Keratinocyte (primary cell): ENCODE measurements around the gene ERG. TPM values are rescaled to one million over a fixed set of nuclear protein-coding genes. Genes with fewer than 3 reads are reported as not detected.
A peak's percentile ranks its signal among the peaks of the same experiment; 100 is the strongest.

Source experiments
- DNase-seq: peaks from one replicate; pipeline ENCODE4 v3.0.0-alpha.2; 2011; ENCODE audit warnings: low read depth, missing footprints, low spot score
- FAIRE-seq: peaks from 2 replicates; lab custom pipeline; 2011; peaks lifted over from hg19 to GRCh38; lab: Jason Lieb, UNC
- H2AFZ ChIP-seq: 2 replicates; pipeline ENCODE4 v1.6.0; 2012; ENCODE audit warnings: low read length, control low read depth, inconsistent platforms; ENCODE audit not compliant: control insufficient read depth
- H3K27ac ChIP-seq: 2 replicates; pipeline ENCODE4 v1.5.1; 2011; ENCODE audit warnings: low read length; ENCODE audit not compliant: control insufficient read depth, insufficient read depth
- H3K27me3 ChIP-seq: 3 replicates; pipeline ENCODE4 v1.6.0; 2011; ENCODE audit warnings: low read length; ENCODE audit not compliant: control insufficient read depth, insufficient read depth; ENCODE audit errors: extremely low read depth
- H3K36me3 ChIP-seq, 2 experiments: 2 replicates in 1 of 2; 3 replicates in 1 of 2; pipeline ENCODE4 v1.5.1; 2011; ENCODE audit warnings: low read length in 2 of 2, mild to moderate bottlenecking in 1 of 2; ENCODE audit not compliant: control insufficient read depth in 2 of 2, insufficient read depth in 2 of 2; ENCODE audit errors: extremely low read depth in 1 of 2
- H3K4me1 ChIP-seq: 3 replicates; pipeline ENCODE4 v1.5.1; 2011; ENCODE audit warnings: low read length; ENCODE audit not compliant: control insufficient read depth, insufficient read depth; ENCODE audit errors: extremely low read depth
- H3K4me2 ChIP-seq: 3 replicates; pipeline ENCODE4 v1.6.0; 2011; ENCODE audit warnings: low read depth, low read length; ENCODE audit not compliant: control insufficient read depth, insufficient read depth; ENCODE audit errors: extremely low read depth
- H3K4me3 ChIP-seq, 3 experiments: fragments of 200-600 bp in 1 of 3; sonication (generic) in 1 of 3; 2 replicates in 2 of 3; 3 replicates in 1 of 3; pipeline ENCODE4 v1.5.1; 2011 to 2016; ENCODE audit warnings: low read length in 3 of 3, mild to moderate bottlenecking in 3 of 3, control low read depth in 2 of 3, inconsistent platforms in 1 of 3, low read depth in 1 of 3, mixed read lengths in 1 of 3, mixed run types in 1 of 3, moderate library complexity in 1 of 3; ENCODE audit not compliant: control insufficient read depth in 2 of 3, insufficient read depth in 2 of 3; ENCODE audit errors: extremely low read depth in 1 of 3
- H3K79me2 ChIP-seq: 2 replicates; pipeline ENCODE4 v1.6.0; 2012; ENCODE audit warnings: low read length; ENCODE audit not compliant: control insufficient read depth, insufficient read depth
- H3K9ac ChIP-seq: 3 replicates; pipeline ENCODE4 v1.6.0; 2011; ENCODE audit warnings: low read length; ENCODE audit not compliant: control insufficient read depth, insufficient read depth; ENCODE audit errors: extremely low read depth
- H3K9me1 ChIP-seq: 3 replicates; pipeline ENCODE4 v1.6.0; 2011; ENCODE audit warnings: low read length; ENCODE audit not compliant: control insufficient read depth, insufficient read depth; ENCODE audit errors: extremely low read depth
- H3K9me3 ChIP-seq: 2 replicates; pipeline ENCODE4 v1.5.1; 2012; ENCODE audit warnings: low read depth, low read length; ENCODE audit not compliant: control insufficient read depth
- H4K20me1 ChIP-seq: 3 replicates; pipeline ENCODE4 v1.6.0; 2011; ENCODE audit warnings: low read length; ENCODE audit not compliant: control insufficient read depth, insufficient read depth; ENCODE audit errors: extremely low read depth
- CTCF ChIP-seq, 3 experiments: IDR thresholded peaks in 1 of 3; conservative IDR thresholded peaks in 1 of 3; optimal IDR thresholded peaks in 1 of 3; 2 replicates in 2 of 3; 3 replicates in 1 of 3; pipeline versions ENCODE3 to v1.5.1; 2011; ENCODE audit warnings: low read length in 3 of 3, mild to moderate bottlenecking in 3 of 3, moderate library complexity in 2 of 3, control low read depth in 1 of 3, inconsistent platforms in 1 of 3; ENCODE audit not compliant: insufficient read depth in 2 of 3; ENCODE audit errors: extremely low read depth in 1 of 3
- EZH2 ChIP-seq: IDR thresholded peaks from one replicate; pipeline ENCODE4 v1.6.1; 2012; ENCODE audit warnings: inconsistent platforms, mild to moderate bottlenecking, low read length, moderate library complexity
- dilution Hi-C: fragments of 300-500 bp; cut with MboI; formaldehyde crosslinking; loops from one replicate; pipeline ENCODE4 v1.7.0; 2020; ENCODE audit warnings: low sequenced_read_pairs; ENCODE audit not compliant: extremely low pct_ligation_motif_present
- polyA plus RNA-seq, 5 experiments: library from polyadenylated mRNA; depleted of rRNA in 3 of 5; stranded (reverse) in 3 of 5; stranded (forward) in 1 of 5; unstranded in 1 of 5; fragments of >200 nt; gene quantifications; 1 replicate in 1 of 5; 2 replicates in 3 of 5; 3 replicates in 1 of 5; pipeline versions ENCODE4 v1.2.1 to v1.2.3, GENCODE V29; 2011 to 2012; ENCODE audit warnings: missing spikeins in 2 of 5, low read depth in 1 of 5, low replicate concordance in 1 of 5

Gene ERG
- polyA plus RNA-seq, 1 donor (not counting 4 experiments of a cell fraction or from before 2014, with no cell fraction given) = 0.08 TPM

DNA sequence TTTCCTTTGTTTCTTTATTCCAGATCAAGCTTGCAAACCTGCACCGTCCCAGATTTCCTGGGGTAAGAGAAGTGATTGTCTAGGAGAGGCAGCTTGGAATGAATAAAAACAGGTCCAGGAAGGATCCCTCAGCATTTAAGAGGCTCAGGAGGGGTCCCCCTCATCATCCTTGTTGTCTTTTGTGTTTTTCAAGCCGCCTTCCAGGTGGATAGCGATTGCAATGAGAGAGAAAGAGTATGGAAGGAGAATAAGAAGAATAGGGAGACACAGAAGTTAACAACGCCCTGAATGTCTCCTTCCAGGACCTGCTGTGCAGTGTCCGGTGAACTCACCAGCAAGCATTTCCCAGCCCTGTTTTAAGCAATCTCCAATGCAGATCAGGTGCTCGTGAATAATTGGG, 8.5 kb downstream of the ERG start:
- no peak overlapping the region for H3K4me2 ChIP-seq
- no peaks in the 10 kb centered on the region for H3K79me2 ChIP-seq
- TF ChIP-seq CTCF (optimal IDR thresholded peaks at IDR 0.05 in 1 of 3, IDR thresholded peaks at IDR 0.05 in 1 of 3, conservative IDR thresholded peaks at IDR 0.05 in 1 of 3; ENCODE audit: extremely low read depth in 1 of 3, insufficient read depth in 2 of 3, low read length in 3 of 3) (no peak), EZH2 (no peak)
- H3K9me1 ChIP-seq = no peaks in the 10 kb centered on the region
- DNase-seq (no peak), FAIRE-seq (no peak)
- no peak overlapping the region for H3K4me3 ChIP-seq
- H3K27me3 ChIP-seq = no peaks in the 10 kb centered on the region
- no peaks in the 10 kb centered on the region for H4K20me1 ChIP-seq
- no peaks in the 10 kb centered on the region for H3K9me3 ChIP-seq
- H3K27ac ChIP-seq = peak overlapping the region; percentile 82
- dilution Hi-C loops = no loop called here
- H2AFZ ChIP-seq = no peak overlapping the region
- H3K4me1 ChIP-seq = peaks cover 30% of the 10 kb centered on the region
- H3K36me3 ChIP-seq = no peaks in the 10 kb centered on the region
- H3K9ac ChIP-seq = no peak overlapping the region

DNA sequence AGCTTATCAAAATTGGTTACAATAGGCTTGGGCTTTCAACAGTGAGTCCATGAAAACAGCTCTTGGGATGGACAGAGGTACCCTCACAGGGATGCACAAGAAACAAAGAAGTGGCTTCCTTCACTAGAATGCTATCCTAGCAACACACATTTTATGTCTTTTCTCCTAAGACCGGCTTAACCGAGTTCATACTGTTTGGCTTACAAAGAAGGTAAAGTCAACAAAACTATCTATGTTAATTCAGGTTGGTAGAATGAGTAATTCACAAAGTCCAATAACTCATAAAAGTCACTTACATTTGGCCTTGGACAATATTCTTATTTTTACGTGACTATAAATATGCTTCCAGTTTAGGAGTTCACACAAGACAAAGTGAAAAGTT, 9.0 kb downstream of the ERG start:
- dilution Hi-C loops = no loop called here
- TF ChIP-seq EZH2 (no peak), CTCF (optimal IDR thresholded peaks at IDR 0.05 in 1 of 3, IDR thresholded peaks at IDR 0.05 in 1 of 3, conservative IDR thresholded peaks at IDR 0.05 in 1 of 3; ENCODE audit: extremely low read depth in 1 of 3, insufficient read depth in 2 of 3, low read length in 3 of 3) (no peak)
- H3K36me3 ChIP-seq = no peaks in the 10 kb centered on the region
- peak overlapping the region; percentile 70 for H3K4me2 ChIP-seq
- FAIRE-seq = no peak
- H3K4me3 ChIP-seq = no peak overlapping the region
- no peaks in the 10 kb centered on the region for H3K9me1 ChIP-seq
- no peak overlapping the region for H2AFZ ChIP-seq
- no peaks in the 10 kb centered on the region for H4K20me1 ChIP-seq
- DNase-seq = no peak
- H3K4me1 ChIP-seq = peaks cover 35% of the 10 kb centered on the region
- no peaks in the 10 kb centered on the region for H3K9me3 ChIP-seq
- H3K27me3 ChIP-seq = no peaks in the 10 kb centered on the region
- no peak overlapping the region for H3K9ac ChIP-seq
- peak overlapping the region; percentile 82 for H3K27ac ChIP-seq
- H3K79me2 ChIP-seq = no peaks in the 10 kb centered on the region
